Activated CD4-positive, alpha-beta T cell treated with anti-CD3 and anti-CD28 coated beads for 1 hour (primary cell): ENCODE measurements around the gene FAM8A1.
"Not testable (repeated sequence)": the region's sequence is repeated elsewhere in the genome, so short reads cannot be mapped to it uniquely, and the experiment has no call there.

Experiments
- DNase-seq: peaks from one replicate; pipeline ENCODE4 v3.0.0-alpha.2; 2020

FAM8A1 gene, protein sequence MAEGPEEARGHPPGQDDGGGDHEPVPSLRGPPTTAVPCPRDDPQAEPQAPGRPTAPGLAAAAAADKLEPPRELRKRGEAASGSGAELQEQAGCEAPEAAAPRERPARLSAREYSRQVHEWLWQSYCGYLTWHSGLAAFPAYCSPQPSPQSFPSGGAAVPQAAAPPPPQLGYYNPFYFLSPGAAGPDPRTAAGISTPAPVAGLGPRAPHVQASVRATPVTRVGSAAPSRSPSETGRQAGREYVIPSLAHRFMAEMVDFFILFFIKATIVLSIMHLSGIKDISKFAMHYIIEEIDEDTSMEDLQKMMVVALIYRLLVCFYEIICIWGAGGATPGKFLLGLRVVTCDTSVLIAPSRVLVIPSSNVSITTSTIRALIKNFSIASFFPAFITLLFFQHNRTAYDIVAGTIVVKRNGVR

DNA sequence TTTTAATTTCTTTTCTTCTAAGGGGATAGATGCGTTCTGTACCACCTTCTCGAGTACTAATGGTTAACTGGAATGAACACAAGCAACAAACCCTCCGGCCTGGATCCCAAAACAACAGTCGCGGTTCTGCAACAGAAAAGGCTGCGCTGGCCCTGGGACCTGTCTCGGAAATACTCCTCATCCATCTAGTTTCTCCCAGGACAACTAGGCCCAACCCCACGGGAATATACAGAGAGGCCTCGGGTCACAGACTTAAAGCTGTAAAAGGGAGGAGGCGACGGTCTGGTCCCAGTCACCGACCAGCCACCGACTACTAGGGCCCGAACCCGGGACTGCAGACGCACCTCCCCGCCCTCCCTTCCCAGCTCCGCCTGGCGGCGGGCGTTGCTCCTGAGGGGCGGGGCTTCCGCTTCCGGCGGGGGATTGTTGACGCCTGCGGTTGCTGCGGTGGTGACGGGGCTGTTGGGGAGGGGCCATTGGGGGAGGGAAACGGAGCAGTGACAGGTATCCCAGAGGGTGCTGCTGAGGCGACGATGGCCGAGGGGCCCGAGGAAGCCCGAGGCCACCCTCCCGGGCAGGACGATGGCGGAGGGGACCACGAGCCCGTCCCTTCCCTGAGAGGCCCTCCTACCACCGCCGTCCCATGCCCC is at the start of gene FAM8A1:
Gene FAM8A1 (plus strand): TSS at position 426 of the 650 bp plus-strand sequence. CDS start 108 bp downstream, at position 534.
- peak; percentile 90 for DNase-seq

DNA sequence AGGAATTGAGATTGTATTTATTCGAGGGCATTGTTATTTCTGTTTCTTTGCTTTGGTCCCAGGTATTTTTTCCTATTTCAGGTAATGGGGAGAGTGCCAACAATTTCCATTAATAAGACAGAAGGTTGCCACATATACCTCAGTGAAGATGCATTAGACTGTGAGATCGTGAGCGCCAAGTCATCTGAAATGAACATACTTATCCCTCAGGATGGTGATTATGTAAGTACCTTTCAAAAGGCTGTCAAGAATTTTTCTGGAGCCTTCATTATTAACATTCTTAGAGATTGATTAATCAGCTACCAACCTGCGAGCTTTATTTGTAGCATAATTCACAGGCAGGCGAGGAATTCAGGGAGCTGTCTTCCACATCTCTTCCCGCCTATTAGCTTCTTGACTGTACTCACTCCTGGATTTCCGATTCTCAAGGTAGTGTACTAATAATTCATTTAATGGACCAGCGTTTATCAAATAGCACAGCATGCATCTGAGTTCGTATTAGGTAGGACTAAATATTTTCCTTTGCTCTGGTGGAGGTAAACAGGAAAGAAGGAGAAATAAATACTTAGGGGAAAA is 48.6 kb upstream of the FAM8A1 start:
- no peak for DNase-seq

DNA sequence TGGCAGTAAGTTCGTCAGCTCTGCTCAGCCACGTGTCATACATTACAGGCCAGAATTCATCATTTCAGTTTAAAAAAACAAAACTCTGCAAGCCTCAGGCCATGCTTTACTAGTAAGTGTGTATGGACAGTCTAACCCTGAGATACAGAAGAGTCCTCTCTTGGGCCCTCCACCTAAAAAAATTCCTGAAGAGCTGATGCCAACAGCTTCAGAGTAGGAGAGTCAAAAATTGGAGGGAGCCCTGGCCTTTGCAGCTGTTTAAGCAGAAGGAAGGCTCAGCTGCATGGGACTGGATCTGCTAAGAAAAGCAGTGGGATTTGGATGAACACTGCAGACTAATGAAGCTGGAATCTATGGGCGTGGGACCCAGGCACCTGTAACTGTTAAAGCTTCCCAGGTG is 47.2 kb upstream of the FAM8A1 start:
- DNase-seq, result no peak

DNA sequence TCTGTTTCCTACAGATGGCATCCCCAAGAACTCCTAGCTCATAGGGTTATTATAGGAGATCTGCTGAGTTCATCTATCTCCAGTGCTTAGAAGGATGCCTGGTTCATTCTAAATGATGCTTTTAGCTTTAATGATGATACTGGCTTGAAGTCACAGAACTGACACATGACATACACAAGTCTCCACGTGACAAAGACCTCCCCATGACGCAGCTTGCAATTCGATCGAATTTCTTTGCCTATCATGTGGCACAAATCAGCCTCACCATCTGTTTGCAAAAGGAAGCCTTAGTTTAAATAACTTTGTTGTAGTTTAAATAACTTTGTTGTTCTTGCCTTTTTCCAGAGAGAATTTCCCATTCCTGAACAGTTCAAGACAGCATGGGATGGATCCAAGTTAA is 44.1 kb upstream of the FAM8A1 start:
- no peak for DNase-seq

DNA sequence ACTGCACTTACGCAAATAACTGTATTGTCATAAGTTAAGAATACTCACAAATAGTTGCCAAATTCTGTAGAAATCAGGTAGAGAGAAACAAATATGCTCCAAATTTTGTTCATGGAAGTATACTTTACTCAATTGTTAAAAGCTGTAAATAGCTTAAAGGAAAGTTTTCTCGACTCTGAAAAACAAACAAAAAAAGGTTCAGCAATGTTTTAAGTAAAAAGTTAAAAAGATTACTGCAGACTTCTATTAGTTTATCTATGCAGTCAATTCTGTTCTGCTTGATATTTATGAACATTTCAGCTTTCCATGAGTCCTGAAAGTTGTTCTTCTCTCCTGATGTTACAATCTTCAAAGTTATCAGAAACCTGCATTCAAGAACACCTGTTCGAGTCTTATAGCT is 37.5 kb upstream of the FAM8A1 start:
- DNase-seq, result no peak

DNA sequence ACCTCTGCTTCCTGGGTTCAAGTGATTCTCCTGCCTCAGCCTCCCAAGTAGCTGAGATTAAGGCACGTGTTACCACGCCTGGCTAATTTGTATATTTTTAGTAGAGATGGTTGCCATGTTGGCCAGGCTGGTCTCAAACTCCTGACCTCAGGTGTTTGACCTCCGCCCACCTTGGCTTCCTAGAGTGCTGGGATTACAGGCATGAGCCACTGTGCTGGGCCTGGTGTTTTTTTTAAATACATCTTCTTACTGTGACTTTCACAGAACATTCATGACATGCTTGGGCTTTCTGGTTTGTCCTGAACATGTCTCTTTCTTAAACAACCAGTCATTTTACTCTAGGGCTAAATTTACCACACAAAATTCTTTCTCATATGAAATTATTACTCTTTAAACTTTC is 34.7 kb upstream of the FAM8A1 start:
- DNase-seq, result no peak

DNA sequence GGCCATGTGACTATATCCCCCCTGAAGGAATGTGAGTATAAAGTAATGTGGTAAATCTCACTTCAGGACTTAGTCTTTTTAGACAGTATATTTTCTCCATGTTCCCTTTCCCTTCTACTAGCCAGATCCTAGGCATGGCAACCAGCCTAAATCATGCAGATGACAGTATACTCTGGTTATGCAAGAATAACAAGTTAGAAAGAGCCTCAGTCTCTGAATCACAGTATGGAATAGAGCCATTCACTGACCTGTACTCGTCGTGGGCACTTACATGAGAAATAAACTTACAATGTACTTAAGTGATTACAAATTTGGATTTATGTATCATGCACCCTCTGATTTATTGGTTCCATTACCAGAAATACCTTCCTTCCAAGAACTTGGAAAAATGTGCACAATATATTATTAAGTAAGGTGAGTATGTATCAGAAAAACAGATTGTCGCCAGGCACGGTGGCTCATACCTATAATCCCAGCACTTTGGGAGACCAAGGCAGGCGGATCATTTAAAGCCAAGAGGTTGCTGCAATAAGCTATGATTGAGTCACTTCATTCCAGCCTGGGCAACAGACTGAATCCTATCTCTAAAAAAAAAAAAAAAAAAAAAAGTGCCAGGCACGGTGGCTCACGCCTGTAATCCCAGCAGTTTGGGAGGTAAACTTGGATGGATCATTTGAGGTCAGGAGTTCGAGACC is 25.1 kb upstream of the FAM8A1 start:
- DNase-seq, result no peak

DNA sequence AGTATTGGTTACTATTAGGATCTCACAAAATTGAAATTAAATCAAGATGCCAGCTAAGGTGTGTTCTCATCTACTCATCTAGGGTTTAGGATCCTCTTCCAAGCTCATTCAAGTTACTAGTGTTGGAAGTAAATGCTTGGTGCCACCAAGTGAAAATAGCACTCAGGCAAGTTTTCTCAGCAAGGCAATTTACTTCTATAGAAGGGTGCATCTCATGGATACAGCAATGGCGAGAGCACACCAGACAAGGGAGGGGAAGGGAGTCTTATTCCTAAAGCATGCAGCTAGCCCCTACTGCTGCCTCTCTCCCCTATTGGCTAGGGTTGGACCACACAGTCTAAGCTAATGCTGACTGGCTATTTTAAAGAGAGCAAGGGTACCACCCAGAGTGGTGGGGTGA is 23.0 kb upstream of the FAM8A1 start:
- no peak for DNase-seq

DNA sequence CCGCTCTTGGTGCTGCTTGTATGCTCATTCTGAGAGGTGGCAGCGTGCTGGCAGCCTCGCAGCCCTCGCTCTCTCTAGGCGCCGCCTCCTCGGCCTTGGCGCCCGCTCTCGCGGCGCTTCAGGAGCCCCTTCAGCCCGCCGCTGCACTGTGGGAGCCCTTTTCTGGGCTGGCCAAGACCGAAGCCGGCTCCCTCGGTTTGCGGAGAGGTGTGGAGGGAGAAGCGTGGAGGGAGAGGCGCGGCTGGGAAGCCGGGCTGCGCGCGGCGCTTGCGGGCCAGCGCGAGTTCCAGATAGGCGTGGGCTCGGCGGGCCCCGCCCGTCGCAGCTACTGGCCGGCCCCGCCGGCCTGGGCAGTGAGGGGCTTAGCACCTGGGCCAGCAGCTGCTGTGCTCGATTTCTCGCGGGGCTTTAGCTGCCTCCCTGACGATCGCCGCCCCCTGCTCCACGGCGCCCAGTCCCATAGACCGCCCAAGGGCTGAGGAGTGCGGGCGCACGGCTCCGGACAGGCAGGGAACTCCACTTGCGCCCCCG is 19.5 kb upstream of the FAM8A1 start:
- no peak for DNase-seq

DNA sequence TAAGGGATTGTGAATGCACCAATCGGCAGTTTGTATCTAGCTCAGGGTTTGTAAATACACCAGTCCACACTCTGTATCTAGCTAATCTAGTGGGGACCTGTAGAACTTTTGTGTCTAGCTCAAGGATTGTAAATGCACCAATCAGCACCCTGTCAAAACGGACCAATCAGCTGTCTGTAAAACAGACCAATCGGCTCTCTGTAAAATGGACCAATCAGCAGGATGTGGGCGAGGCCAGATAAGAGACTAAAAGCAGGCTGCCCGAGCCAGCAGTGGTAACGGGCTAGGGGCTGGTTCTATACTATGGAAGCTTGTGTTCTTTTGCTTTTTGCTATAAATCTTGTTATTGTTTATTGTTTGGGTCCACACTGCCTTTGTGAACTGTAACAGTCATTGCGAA is 18.8 kb upstream of the FAM8A1 start:
- DNase-seq, result not testable (repeated sequence)

DNA sequence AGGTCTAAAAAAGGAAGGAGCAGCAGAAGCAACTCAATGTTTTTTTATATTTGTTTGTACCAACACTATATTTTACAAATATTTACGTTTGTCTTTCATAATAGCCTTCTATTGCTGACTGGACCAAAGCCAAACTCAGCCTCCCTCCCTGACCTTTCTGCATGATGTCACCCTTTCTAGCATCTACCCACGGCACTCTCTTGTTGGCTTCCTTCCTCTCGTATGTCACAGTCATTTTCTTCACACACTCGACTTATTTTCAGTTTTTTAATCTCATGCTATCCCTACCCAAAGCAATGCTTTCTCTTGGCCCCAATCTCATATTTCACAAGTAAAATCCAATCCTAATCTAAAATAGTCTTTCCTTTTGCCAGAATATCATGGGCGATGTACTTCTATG is 16.3 kb upstream of the FAM8A1 start:
- no peak for DNase-seq

DNA sequence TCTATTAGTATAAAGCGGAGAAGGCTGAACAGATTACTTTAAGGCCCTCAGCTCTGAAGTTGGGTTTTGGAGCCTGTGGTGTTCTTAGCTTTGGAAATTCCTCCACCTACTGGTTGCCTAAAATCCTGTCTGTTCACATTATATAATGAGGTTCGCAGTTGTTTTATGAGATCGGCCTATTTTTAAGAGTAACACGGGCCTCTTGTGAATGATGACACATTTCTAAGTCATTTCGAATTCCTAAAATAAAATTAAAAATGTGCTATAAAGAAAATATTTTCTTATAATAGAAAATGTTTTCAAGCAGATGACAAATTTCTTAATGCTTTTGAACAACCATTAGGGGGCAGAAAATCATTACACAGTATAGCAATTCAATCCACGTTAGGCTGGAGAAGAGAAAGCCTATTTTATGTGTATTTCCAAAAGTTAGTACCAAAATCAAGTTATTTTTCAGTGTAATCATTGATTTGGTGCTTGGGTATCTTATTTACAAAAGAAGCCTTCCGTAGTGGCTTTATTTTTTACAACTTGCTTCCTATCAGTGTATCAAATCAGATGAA is 15.8 kb upstream of the FAM8A1 start:
- DNase-seq, result no peak

DNA sequence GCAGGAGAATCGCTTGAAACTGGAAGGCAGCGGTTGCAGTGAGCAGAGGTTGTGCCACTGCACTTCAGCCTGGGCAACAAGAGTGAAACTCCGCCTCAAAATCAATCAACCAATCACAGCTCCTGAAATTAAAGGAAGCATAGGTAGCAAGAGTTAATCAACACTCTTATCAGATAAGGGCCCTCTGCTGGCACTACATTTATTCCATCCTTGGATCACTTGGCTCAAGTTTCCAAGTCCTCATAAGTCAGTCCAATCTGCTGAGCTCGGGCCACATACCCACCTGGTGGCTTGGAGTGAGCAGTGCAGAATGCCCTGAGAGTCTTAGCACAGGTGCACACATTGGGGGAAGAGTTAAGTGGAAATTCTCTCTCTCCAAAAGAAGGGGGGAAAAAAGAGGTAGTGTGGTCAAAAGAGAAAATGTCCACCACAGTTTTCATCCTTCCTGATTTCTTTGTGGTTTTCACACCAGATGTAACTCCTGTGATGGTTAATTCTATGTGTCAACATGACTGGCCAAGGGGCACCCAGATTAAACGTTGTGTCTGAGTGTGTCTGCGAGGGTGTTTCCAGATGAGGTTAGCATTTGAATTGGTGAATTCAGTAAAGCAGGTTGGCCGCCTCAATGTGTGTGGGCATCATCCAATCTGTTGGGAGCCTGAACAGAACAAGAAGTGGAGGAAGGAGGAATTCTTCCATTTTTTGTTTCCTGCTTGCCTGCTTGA is 14.2 kb upstream of the FAM8A1 start:
- no peak for DNase-seq

DNA sequence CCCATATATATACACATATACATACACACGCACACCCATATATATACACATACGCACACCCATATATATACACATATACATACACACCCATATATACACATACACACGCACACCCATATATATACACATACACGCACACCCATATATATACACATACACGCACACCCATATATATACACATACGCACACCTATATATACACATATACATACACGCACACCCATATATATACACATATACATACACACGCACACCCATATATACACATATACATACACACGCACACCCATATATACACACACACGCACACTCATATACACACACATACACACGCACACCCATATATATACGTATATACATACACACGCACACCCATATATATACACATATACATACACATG is 13.5 kb upstream of the FAM8A1 start:
- not testable (repeated sequence) for DNase-seq

DNA sequence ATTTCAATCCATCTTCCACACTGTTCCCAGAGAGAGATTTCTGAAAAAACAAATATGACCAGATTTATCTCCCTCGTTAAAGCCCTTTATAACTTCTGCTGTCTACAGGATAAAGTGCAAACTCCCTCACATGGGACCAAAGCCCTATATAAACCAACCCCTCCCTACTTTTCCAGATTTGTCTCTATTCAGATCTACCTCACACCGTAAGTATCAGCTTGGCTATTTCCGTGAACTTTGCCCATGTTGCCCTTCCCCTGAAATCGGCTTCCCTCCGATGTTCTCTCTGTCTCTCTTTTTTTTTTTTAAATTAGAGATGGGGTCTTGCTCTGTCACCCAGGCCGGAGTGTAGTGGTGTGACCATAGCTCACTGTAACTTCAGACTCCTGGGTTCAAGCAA is 12.1 kb upstream of the FAM8A1 start:
- DNase-seq, result no peak

DNA sequence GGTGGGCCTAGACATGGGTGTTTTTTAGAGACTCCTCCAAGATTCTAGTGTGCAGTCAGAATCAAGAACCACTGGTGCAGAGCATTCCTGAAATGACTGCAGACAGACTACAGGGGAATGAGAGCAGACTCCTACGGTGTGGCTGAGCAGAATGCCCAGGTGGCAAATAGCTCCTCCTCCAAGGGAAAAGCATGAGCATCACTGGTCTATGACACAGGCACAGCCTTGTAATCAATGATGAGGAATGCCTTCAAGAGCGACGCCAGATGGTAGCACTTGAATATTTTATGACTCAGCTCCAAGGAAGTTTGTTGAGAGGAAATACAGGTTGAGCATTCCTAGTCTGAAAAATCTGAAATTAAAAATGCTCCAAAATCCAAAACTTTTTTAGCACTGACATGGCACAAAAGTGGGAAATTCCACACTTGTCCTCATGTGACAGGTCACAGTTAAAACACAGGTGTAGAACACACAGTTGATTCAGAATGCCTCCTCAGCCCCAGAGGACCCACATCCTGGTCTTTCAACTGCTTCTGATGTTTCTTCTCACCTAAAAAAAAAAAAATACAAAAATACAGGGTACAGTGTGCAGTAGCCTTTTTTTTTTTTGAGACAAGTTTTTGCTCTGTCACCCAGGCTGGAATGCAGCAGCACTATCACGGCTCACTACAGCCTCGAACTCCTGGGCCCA is 10.6 kb upstream of the FAM8A1 start:
- DNase-seq, result no peak

DNA sequence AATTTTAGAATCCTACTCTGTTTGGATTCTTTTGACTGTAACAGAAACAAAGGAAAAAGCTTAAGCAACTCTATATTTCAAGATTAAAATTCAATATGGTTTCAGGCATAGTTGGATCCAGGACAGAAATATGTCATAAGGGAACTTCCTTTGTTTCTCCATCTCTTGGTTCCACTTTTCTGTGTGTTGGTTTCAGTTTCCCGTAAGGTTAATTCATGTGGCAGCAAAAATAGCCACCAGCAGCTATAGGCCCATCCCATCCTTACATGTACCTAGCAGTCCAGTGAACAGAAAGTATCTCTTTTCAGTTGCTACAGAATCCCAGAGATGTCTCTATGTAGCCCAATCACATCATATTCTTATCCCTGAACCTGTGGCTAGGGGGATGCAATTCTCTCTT is 8.8 kb upstream of the FAM8A1 start:
- no peak for DNase-seq

DNA sequence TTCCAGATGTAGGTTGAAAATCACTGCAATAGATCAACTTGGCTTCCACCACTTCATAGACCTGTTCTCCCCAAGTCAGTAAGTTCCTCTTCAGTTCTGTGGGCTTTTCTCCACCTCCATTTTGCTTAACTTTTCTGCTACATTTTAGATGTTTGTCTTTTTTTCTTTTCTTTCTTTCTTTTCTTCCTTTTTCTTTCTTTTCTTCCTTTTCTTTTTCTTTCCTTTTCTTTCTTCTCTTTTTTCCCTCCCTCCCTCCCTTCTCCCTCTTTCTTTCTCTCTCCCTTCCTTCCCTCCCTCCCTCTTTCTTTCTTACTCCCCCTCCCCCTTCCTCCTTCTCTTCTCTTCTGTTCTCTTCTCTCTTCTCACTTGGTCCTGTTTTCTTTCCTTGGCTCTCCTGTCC is 6.9 kb upstream of the FAM8A1 start:
- DNase-seq, result no peak

DNA sequence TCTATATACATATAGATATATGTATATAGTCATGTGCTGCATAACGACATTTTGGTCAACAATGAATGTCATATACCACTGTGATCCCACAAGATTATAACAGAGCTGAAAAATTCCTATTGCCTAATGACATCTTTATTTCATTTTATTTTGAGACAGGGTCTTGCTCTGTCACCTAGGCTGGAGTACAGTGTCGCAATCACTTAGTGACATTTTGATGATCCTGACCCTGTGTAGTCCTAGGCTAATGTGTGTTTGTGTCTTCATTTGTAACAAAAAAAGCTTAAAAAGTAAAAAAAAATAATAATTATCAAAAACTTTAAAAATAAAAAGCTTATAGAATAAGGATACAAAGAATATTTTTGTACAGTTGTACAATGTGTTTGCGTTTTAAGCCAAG is 4.0 kb upstream of the FAM8A1 start:
- no peak for DNase-seq

DNA sequence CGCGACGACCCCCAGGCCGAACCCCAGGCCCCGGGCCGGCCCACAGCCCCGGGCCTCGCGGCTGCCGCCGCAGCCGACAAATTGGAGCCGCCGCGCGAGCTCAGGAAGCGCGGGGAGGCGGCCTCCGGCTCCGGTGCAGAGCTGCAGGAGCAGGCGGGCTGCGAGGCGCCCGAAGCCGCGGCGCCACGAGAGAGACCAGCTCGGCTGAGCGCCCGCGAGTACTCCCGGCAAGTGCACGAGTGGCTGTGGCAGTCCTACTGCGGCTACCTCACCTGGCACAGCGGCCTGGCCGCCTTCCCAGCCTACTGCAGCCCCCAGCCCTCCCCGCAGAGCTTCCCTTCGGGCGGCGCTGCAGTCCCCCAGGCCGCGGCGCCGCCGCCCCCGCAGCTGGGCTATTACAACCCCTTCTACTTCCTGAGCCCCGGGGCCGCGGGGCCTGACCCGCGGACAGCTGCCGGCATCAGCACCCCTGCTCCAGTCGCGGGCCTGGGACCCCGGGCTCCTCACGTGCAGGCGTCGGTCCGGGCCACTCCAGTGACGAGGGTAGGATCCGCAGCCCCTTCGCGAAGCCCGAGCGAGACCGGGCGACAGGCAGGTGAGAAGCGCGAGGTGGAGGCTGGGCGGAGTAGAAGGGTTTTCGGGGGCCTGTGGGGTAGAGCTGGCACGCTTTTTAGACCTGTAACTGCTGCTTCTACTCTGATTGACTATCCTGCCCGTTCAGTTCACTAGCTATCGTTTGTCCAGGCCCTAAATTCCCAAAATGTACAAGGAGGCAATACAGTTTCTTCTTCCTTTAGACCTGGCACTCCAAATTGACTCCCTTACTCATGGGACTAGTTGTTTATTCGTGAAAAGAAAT is 654 bp downstream of the FAM8A1 start:
- DNase-seq, result peak; percentile 24

DNA sequence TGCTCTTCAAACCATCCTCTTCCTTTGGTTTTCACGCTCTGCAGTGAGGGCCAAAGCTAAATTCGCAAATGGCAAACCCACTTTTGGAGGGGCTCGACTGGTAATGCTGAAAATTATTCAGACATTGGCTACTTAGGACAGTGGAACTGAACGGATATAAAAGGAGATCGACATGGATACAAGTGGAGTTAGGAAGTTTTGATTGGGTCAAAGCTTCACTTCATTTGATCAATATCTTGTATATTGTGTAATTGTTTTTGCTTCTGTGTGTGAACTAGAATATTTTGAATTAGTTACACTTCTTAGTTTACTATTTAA is 1.2 kb downstream of the FAM8A1 start:
- no peak for DNase-seq
